PC-3 (cell line): ENCODE measurements around the gene NHSL1.

Experiments
- CTCF ChIP-seq: fragments of 300-600 bp; sonication (generic); conservative IDR thresholded peaks from 2 replicates; pipeline ENCODE4 v1.5.1; 2017; ENCODE audit warnings: antibody characterized with exemption, low read depth, mild to moderate bottlenecking, low read length
- EZH2 ChIP-seq: fragments of 300-600 bp; sonication (generic); IDR thresholded peaks from one replicate; pipeline ENCODE4 v1.6.1; 2017; ENCODE audit warnings: antibody characterized with exemption, mild to moderate bottlenecking, low read length; ENCODE audit not compliant: unreplicated experiment

GRCh38 chr6:138520463-138520862 lies 21.2 kb upstream of the NHSL1 start:
- TF ChIP-seq CTCF (peak; percentile 47; the same call in 1 of the 2 replicates), EZH2 (no peak)
